HEK293 (cell line): ENCODE measurements around the gene C11orf86.

ENCODE experiments used
- CTCF ChIA-PET: fragments of 350-600 bp; formaldehyde crosslinking; extraction: SDS; loops from one replicate; lab custom pipeline; 2021; ENCODE audit warnings: antibody characterized with exemption; lab: Yijun Ruan, JAX
- POLR2A ChIA-PET: fragments of 300-600 bp; formaldehyde crosslinking; extraction: SDS; loops from one replicate; lab custom pipeline; 2020; ENCODE audit warnings: antibody characterized with exemption, inconsistent platforms; lab: Yijun Ruan, JAX
- H3K27ac ChIP-seq: fragments of 200-500 bp; sonication (Bioruptor generic); 2 replicates; pipeline ENCODE4 v1.5.1; 2014; ENCODE audit warnings: low read depth, low read length, control low read depth, inconsistent platforms; ENCODE audit errors: extremely low read depth
- H3K36me3 ChIP-seq, 2 experiments: fragments of 200-500 bp in 1 of 2; sonication (Bioruptor generic) in 1 of 2; 1 replicate in 1 of 2; 2 replicates in 1 of 2; pipeline ENCODE4 v1.5.1; 2014 to 2017; ENCODE audit warnings: inconsistent platforms in 2 of 2, low read length in 2 of 2; ENCODE audit not compliant: control insufficient read depth in 2 of 2, insufficient read depth in 1 of 2
- H3K4me1 ChIP-seq: fragments of 200-500 bp; sonication (Bioruptor generic); 2 replicates; pipeline ENCODE4 v1.5.1; 2014; ENCODE audit warnings: mild to moderate bottlenecking, low read length, inconsistent platforms; ENCODE audit not compliant: control insufficient read depth, insufficient read depth
- H3K4me3 ChIP-seq: 2 replicates; pipeline ENCODE4 v1.5.1; 2011; ENCODE audit warnings: low read depth, mild to moderate bottlenecking, control low read depth, low read length, moderate library complexity
- H3K9me3 ChIP-seq: fragments of 200-500 bp; sonication (Bioruptor generic); 2 replicates; pipeline ENCODE4 v1.5.1; 2014; ENCODE audit warnings: low read depth, low read length, inconsistent platforms; ENCODE audit not compliant: control insufficient read depth, insufficient read depth
- EGR2 ChIP-seq: fragments of 450-650 bp; formaldehyde crosslinking; IDR thresholded peaks from 2 replicates; pipeline ENCODE4 v1.5.1; 2016; ENCODE audit warnings: low read depth, missing biosample characterization, missing genetic modification characterization
- MEIS1 ChIP-seq: sonication (generic); formaldehyde crosslinking; IDR thresholded peaks from 2 replicates; pipeline ENCODE4 v1.8.1; 2022; ENCODE audit warnings: missing genetic modification reagents, mild to moderate bottlenecking, borderline replicate concordance
- OSR2 ChIP-seq: fragments of 450-650 bp; formaldehyde crosslinking; IDR thresholded peaks from 2 replicates; pipeline ENCODE4 v1.5.1; 2016; ENCODE audit warnings: missing biosample characterization, missing genetic modification characterization
- PRDM6 ChIP-seq: fragments of 450-650 bp; formaldehyde crosslinking; IDR thresholded peaks from 2 replicates; pipeline ENCODE4 v1.5.1; 2017; ENCODE audit warnings: missing biosample characterization, missing genetic modification characterization
- RBAK ChIP-seq: fragments of 450-650 bp; formaldehyde crosslinking; IDR thresholded peaks from 2 replicates; pipeline ENCODE4 v1.5.1; 2016; ENCODE audit warnings: missing biosample characterization, missing genetic modification characterization
- ZBTB6 ChIP-seq: fragments of 450-650 bp; formaldehyde crosslinking; IDR thresholded peaks from 2 replicates; pipeline ENCODE4 v1.5.1; 2017; ENCODE audit warnings: missing biosample characterization, missing genetic modification characterization
- ZNF184 ChIP-seq: fragments of 450-650 bp; IDR thresholded peaks from 2 replicates; pipeline ENCODE4 v1.5.1; 2018; ENCODE audit warnings: missing biosample characterization, mild to moderate bottlenecking, missing genetic modification characterization
- ZNF391 ChIP-seq: fragments of 450-650 bp; formaldehyde crosslinking; IDR thresholded peaks from 2 replicates; pipeline ENCODE4 v1.5.1; 2016; ENCODE audit warnings: low read depth, missing biosample characterization, missing genetic modification characterization, borderline replicate concordance
- ZNF433 ChIP-seq: fragments of 450-650 bp; formaldehyde crosslinking; IDR thresholded peaks from 2 replicates; pipeline ENCODE4 v1.5.1; 2016; ENCODE audit warnings: missing biosample characterization, missing genetic modification characterization, low read depth
- ZNF549 ChIP-seq: fragments of 450-650 bp; IDR thresholded peaks from 2 replicates; pipeline ENCODE4 v1.5.1; 2018; ENCODE audit warnings: missing biosample characterization, missing genetic modification characterization, mild to moderate bottlenecking, inconsistent platforms, moderate library complexity
- ZNF580 ChIP-seq: fragments of 450-650 bp; formaldehyde crosslinking; IDR thresholded peaks from 2 replicates; pipeline ENCODE4 v1.5.1; 2016; ENCODE audit warnings: missing biosample characterization, missing genetic modification characterization
- ZNF610 ChIP-seq: fragments of 450-650 bp; formaldehyde crosslinking; IDR thresholded peaks from 2 replicates; pipeline ENCODE4 v1.5.1; 2016; ENCODE audit warnings: missing biosample characterization, missing genetic modification characterization, borderline replicate concordance
- ZNF626 ChIP-seq: fragments of 450-650 bp; sonication (Bioruptor Pico); formaldehyde crosslinking; IDR thresholded peaks from 2 replicates; pipeline ENCODE4 v1.5.1; 2018; ENCODE audit warnings: missing biosample characterization, missing genetic modification characterization, inconsistent platforms
- ZNF629 ChIP-seq: fragments of 450-650 bp; formaldehyde crosslinking; IDR thresholded peaks from 2 replicates; pipeline ENCODE4 v1.5.1; 2017; ENCODE audit warnings: missing biosample characterization, missing genetic modification characterization
- ZNF654 ChIP-seq: fragments of 450-650 bp; formaldehyde crosslinking; IDR thresholded peaks from 2 replicates; pipeline ENCODE4 v1.5.1; 2016; ENCODE audit warnings: low read depth, missing biosample characterization, missing genetic modification characterization
- ZNF660 ChIP-seq: fragments of 450-650 bp; IDR thresholded peaks from 2 replicates; pipeline ENCODE4 v1.5.1; 2018; ENCODE audit warnings: missing biosample characterization, mild to moderate bottlenecking, missing genetic modification characterization
- ZNF664 ChIP-seq: fragments of 450-650 bp; formaldehyde crosslinking; IDR thresholded peaks from 2 replicates; pipeline ENCODE4 v1.5.1; 2016; ENCODE audit warnings: missing biosample characterization, missing genetic modification characterization
- ZXDB ChIP-seq: fragments of 450-650 bp; formaldehyde crosslinking; IDR thresholded peaks from 2 replicates; pipeline ENCODE4 v1.5.1; 2016; ENCODE audit warnings: missing biosample characterization, missing genetic modification characterization
- TF ChIP-seq, protein P1 (sequence below): fragments of 450-650 bp; formaldehyde crosslinking; IDR thresholded peaks from 2 replicates; pipeline ENCODE4 v1.5.1; 2016; ENCODE audit warnings: missing biosample characterization, missing genetic modification characterization
- TF ChIP-seq, protein P2 (sequence below): fragments of 450-650 bp; formaldehyde crosslinking; IDR thresholded peaks from 2 replicates; pipeline ENCODE4 v1.5.1; 2016; ENCODE audit warnings: missing biosample characterization, missing genetic modification characterization, borderline replicate concordance
- TF ChIP-seq, protein P3 (sequence below): fragments of 450-650 bp; formaldehyde crosslinking; IDR thresholded peaks from 2 replicates; pipeline ENCODE4 v1.5.1; 2016; ENCODE audit warnings: missing biosample characterization, missing genetic modification characterization
- TF ChIP-seq, protein P4 (sequence below): fragments of 450-650 bp; formaldehyde crosslinking; IDR thresholded peaks from 2 replicates; pipeline ENCODE4 v1.5.1; 2016; ENCODE audit warnings: missing biosample characterization, missing genetic modification characterization

C11orf86 gene

GRCh38 chr11:66958232-66958955 is 16.7 kb upstream of the C11orf86 start, which contains the start of gene PC:
TSS of gene PC (minus strand) at chr11:66958383. CDS start at chr11:66872159, 86,224 bp downstream.
- peak within 1 kb of the TSS; percentile 81 for H3K4me3 ChIP-seq
- H3K27ac ChIP-seq: no peak within 1 kb of the TSS
- no peaks in the 10 kb centered on the region for H3K9me3 ChIP-seq
- POLR2A ChIA-PET: interaction anchor here (0.5 to 1.6 kb wide), 5 partner anchors 9 to 115 kb away, joined by 3 to 8 read pairs (median 6); partner anchors contain the start of gene RCE1
- no peaks in the 10 kb centered on the region for H3K36me3 ChIP-seq
- CTCF ChIA-PET: interaction anchor here (0.6 to 1.0 kb wide), 4 partner anchors 8 to 246 kb away, joined by 3 read pairs; no protein-coding TSS in a partner anchor
- H3K4me1 ChIP-seq: no peaks in the 10 kb centered on the region
- TF ChIP-seq, protein P1, sequence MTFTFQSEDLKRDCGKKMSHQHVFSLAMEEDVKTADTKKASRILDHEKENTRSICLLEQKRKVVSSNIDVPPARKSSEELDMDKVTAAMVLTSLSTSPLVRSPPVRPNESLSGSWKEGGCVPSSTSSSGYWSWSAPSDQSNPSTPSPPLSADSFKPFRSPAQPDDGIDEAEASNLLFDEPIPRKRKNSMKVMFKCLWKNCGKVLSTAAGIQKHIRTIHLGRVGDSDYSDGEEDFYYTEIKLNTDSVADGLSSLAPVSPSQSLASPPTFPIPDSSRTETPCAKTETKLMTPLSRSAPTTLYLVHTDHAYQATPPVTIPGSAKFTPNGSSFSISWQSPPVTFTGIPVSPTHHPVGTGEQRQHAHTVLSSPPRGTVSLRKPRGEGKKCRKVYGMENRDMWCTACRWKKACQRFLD (tag by site-specific recombination): no peak
- TF ChIP-seq MEIS1 (CRISPR knock-in tag): no peak
- peak; percentile 60; the same call in 1 of the 2 replicates for TF ChIP-seq ZXDB (tag by site-specific recombination)
- TF ChIP-seq ZNF660 (tag by site-specific recombination): no peak
- TF ChIP-seq PRDM6 (tag by site-specific recombination): no peak
- no peak for TF ChIP-seq ZNF626 (tag by site-specific recombination)
- no peak for TF ChIP-seq RBAK (tag by site-specific recombination)
- TF ChIP-seq OSR2 (tag by site-specific recombination): no peak
- TF ChIP-seq ZNF664 (tag by site-specific recombination): no peak
- no peak for TF ChIP-seq ZNF433 (tag by site-specific recombination)
- TF ChIP-seq, protein P2, sequence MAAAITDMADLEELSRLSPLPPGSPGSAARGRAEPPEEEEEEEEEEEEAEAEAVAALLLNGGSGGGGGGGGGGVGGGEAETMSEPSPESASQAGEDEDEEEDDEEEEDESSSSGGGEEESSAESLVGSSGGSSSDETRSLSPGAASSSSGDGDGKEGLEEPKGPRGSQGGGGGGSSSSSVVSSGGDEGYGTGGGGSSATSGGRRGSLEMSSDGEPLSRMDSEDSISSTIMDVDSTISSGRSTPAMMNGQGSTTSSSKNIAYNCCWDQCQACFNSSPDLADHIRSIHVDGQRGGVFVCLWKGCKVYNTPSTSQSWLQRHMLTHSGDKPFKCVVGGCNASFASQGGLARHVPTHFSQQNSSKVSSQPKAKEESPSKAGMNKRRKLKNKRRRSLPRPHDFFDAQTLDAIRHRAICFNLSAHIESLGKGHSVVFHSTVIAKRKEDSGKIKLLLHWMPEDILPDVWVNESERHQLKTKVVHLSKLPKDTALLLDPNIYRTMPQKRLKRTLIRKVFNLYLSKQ (tag by site-specific recombination): no peak
- peak; percentile 68; the same call in 1 of the 2 replicates for TF ChIP-seq ZBTB6
- no peak for TF ChIP-seq ZNF610
- no peak for TF ChIP-seq ZNF391 (tag by site-specific recombination)
- peak; percentile 41; the same call in 1 of the 2 replicates for TF ChIP-seq ZNF629 (tag by site-specific recombination)
- no peak for TF ChIP-seq ZNF580 (tag by site-specific recombination)
- TF ChIP-seq ZNF184 (tag by site-specific recombination): no peak
- TF ChIP-seq ZNF549 (tag by site-specific recombination): no peak
- no peak for TF ChIP-seq ZNF654 (tag by site-specific recombination)
- TF ChIP-seq, protein P3, sequence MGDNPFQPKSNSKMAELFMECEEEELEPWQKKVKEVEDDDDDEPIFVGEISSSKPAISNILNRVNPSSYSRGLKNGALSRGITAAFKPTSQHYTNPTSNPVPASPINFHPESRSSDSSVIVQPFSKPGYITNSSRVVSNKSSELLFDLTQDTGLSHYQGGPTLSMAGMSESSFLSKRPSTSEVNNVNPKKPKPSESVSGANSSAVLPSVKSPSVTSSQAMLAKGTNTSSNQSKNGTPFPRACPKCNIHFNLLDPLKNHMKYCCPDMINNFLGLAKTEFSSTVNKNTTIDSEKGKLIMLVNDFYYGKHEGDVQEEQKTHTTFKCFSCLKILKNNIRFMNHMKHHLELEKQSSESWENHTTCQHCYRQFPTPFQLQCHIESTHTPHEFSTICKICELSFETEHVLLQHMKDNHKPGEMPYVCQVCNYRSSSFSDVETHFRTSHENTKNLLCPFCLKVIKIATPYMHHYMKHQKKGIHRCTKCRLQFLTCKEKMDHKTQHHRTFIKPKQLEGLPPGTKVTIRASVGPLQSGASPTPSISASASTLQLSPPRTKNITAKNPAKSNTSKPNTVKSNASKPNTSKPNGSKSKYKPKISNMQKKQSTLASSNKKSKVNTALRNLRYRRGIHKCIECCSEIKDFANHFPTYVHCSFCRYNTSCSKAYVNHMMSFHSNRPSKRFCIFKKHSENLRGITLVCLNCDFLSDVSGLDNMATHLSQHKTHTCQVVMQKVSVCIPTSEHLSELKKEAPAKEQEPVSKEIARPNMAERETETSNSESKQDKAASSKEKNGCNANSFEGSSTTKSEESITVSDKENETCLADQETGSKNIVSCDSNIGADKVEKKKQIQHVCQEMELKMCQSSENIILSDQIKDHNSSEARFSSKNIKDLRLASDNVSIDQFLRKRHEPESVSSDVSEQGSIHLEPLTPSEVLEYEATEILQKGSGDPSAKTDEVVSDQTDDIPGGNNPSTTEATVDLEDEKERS (tag by site-specific recombination): no peak
- TF ChIP-seq, protein P4, sequence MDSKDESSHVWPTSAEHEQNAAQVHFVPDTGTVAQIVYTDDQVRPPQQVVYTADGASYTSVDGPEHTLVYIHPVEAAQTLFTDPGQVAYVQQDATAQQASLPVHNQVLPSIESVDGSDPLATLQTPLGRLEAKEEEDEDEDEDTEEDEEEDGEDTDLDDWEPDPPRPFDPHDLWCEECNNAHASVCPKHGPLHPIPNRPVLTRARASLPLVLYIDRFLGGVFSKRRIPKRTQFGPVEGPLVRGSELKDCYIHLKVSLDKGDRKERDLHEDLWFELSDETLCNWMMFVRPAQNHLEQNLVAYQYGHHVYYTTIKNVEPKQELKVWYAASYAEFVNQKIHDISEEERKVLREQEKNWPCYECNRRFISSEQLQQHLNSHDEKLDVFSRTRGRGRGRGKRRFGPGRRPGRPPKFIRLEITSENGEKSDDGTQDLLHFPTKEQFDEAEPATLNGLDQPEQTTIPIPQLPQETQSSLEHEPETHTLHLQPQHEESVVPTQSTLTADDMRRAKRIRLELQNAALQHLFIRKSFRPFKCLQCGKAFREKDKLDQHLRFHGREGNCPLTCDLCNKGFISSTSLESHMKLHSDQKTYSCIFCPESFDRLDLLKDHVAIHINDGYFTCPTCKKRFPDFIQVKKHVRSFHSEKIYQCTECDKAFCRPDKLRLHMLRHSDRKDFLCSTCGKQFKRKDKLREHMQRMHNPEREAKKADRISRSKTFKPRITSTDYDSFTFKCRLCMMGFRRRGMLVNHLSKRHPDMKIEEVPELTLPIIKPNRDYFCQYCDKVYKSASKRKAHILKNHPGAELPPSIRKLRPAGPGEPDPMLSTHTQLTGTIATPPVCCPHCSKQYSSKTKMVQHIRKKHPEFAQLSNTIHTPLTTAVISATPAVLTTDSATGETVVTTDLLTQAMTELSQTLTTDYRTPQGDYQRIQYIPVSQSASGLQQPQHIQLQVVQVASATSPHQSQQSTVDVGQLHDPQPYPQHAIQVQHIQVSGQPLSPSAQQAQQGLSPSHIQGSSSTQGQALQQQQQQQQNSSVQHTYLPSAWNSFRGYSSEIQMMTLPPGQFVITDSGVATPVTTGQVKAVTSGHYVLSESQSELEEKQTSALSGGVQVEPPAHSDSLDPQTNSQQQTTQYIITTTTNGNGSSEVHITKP (tag by site-specific recombination): no peak
- peak; percentile 79 for TF ChIP-seq EGR2 (tag by site-specific recombination)
